ENCODE results near the gene MUSTN1.

DNA sequence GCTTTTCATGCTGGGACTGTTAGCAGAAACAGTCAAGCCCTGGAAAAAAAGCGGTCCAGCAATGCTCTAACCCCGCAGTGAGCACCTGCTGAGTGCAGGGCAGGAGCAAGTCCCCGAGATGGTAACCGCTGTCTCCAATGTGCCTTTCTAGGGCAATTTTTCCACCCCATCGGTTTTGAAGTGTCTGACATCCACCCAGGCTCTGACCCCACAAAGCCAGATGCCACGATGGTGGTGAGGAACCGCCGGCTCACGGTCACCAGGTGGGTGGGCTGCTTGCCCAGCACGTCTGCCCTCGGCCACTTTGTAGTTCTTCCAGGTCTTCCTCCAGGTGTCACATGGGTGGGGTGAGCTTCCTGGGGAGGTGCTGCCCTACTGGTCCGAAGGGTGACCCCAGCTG lies 43.5 kb downstream of the MUSTN1 start:
- TF ChIP-seq, protein P1, sequence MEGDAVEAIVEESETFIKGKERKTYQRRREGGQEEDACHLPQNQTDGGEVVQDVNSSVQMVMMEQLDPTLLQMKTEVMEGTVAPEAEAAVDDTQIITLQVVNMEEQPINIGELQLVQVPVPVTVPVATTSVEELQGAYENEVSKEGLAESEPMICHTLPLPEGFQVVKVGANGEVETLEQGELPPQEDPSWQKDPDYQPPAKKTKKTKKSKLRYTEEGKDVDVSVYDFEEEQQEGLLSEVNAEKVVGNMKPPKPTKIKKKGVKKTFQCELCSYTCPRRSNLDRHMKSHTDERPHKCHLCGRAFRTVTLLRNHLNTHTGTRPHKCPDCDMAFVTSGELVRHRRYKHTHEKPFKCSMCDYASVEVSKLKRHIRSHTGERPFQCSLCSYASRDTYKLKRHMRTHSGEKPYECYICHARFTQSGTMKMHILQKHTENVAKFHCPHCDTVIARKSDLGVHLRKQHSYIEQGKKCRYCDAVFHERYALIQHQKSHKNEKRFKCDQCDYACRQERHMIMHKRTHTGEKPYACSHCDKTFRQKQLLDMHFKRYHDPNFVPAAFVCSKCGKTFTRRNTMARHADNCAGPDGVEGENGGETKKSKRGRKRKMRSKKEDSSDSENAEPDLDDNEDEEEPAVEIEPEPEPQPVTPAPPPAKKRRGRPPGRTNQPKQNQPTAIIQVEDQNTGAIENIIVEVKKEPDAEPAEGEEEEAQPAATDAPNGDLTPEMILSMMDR (IDR thresholded peaks at IDR 0.05), result no peak
- TF ChIP-seq EZH2 (IDR thresholded peaks at IDR 0.05; ENCODE audit: borderline replicate concordance, insufficient read depth, low read depth, low read length, poor library complexity, severe bottlenecking), result no peak
